Measurements from ENCODE around the gene GPRC5A. TPM values are rescaled to one million over a fixed set of nuclear protein-coding genes. Genes with fewer than 3 reads are reported as not detected.

Gene GPRC5A
- total RNA-seq, 3 donors from 2014 or later: 136 to 326 (median 320) TPM

GRCh38 chr12:12890543-12891079 is 751 bp upstream of the GPRC5A start:
- no peak for TF ChIP-seq CTCF (IDR thresholded peaks at IDR 0.05)
- H3K36me3 ChIP-seq (ENCODE audit: low read depth): no peaks in the 10 kb centered on the region
- peaks cover 17% of the 10 kb centered on the region for H3K4me1 ChIP-seq (ENCODE audit: low read depth)
- H3K9me3 ChIP-seq: no peaks in the 10 kb centered on the region
- intact Hi-C loops (cut with DNase I, micrococcal nuclease): loop anchor here in 1 of 2 donors (5.0 kb wide), 1 partner anchor 53 kb away; no protein-coding TSS in a partner anchor
- ATAC-seq (peak; percentile 66), DNase-seq (peak in 2 of 3 donors; percentile 66 to 72)
- H3K4me3 ChIP-seq: no peak overlapping the region

GRCh38 chr12:12891881-12892355 is 556 bp downstream of the GPRC5A start:
- Histone ChIP-seq H3K36me3 (ENCODE audit: low read depth) (no peaks in the 10 kb centered on the region), H3K4me3 (peak overlapping the region; percentile 22), H3K9me3 (no peaks in the 10 kb centered on the region), H3K4me1 (ENCODE audit: low read depth) (peaks cover 16% of the 10 kb centered on the region)
- intact Hi-C loops (cut with DNase I, micrococcal nuclease): loop anchor here in 1 of 2 donors (5.0 kb wide), 1 partner anchor 55 kb away; no protein-coding TSS in a partner anchor
- ATAC-seq (no peak), DNase-seq (no peak)
- no peak for TF ChIP-seq CTCF (IDR thresholded peaks at IDR 0.05)

GRCh38 chr12:12892681-12893141 is 1.3 kb downstream of the GPRC5A start:
- TF ChIP-seq CTCF (IDR thresholded peaks at IDR 0.05): no peak
- H3K4me3 ChIP-seq: peak overlapping the region; percentile 22
- DNase-seq (peak in 2 of 3 donors; percentile 60 to 62), ATAC-seq (peak; percentile 9)
- H3K9me3 ChIP-seq: no peaks in the 10 kb centered on the region
- H3K36me3 ChIP-seq (ENCODE audit: low read depth): no peaks in the 10 kb centered on the region
- H3K4me1 ChIP-seq (ENCODE audit: low read depth): peaks cover 16% of the 10 kb centered on the region
- intact Hi-C loops (cut with DNase I, micrococcal nuclease): loop anchor here in 1 of 2 donors (5.0 kb wide), 1 partner anchor 55 kb away; no protein-coding TSS in a partner anchor

GRCh38 chr12:12893438-12893837 is 2.1 kb downstream of the GPRC5A start:
- H3K36me3 ChIP-seq (ENCODE audit: low read depth): no peaks in the 10 kb centered on the region
- no peak overlapping the region for H3K4me3 ChIP-seq
- no peak for TF ChIP-seq CTCF (IDR thresholded peaks at IDR 0.05)
- H3K9me3 ChIP-seq: no peaks in the 10 kb centered on the region
- intact Hi-C loops (cut with DNase I, micrococcal nuclease): loop anchor here in 1 of 2 donors (5.0 kb wide), 1 partner anchor 56 kb away; no protein-coding TSS in a partner anchor
- no peak for ATAC-seq
- H3K4me1 ChIP-seq (ENCODE audit: low read depth): peaks cover 16% of the 10 kb centered on the region
- no peak for DNase-seq

- H3K36me3 ChIP-seq (ENCODE audit: low read depth): no peaks in the 10 kb centered on the region
- ATAC-seq (no peak), DNase-seq (no peak)
- intact Hi-C loops (cut with DNase I, micrococcal nuclease): no loop called here
- H3K4me3 ChIP-seq: no peak overlapping the region
- no peak for TF ChIP-seq CTCF (IDR thresholded peaks at IDR 0.05)
- H3K4me1 ChIP-seq (ENCODE audit: low read depth): peaks cover 12% of the 10 kb centered on the region
- H3K9me3 ChIP-seq: no peaks in the 10 kb centered on the region
These were observed 4.9 kb downstream of the GPRC5A start for GRCh38 chr12:12896260-12896659.
